ENCODE measurements around the gene TRPM7.
A peak's percentile ranks its signal among the peaks of the same experiment; 100 is the strongest.
"Not testable (repeated sequence)": the region's sequence is repeated elsewhere in the genome, so short reads cannot be mapped to it uniquely, and the experiment has no call there.

The TRPM7 gene

GRCh38 chr15:50655555-50655954, 31.0 kb downstream of the TRPM7 start:
- no peak for DNase-seq

GRCh38 chr15:50653156-50653743, 33.3 kb downstream of the TRPM7 start:
- DNase-seq = no peak

GRCh38 chr15:50652671-50653070, 33.9 kb downstream of the TRPM7 start:
- no peak for DNase-seq

- no peak for DNase-seq
These were observed 45.3 kb downstream of the TRPM7 start for GRCh38 chr15:50641318-50641717.

- DNase-seq = no peak
These were observed 50.5 kb downstream of the TRPM7 start for GRCh38 chr15:50636146-50636545.

GRCh38 chr15:50633653-50634052, 52.9 kb downstream of the TRPM7 start:
- DNase-seq = no peak

- DNase-seq = no peak
These were observed 58.2 kb downstream of the TRPM7 start for GRCh38 chr15:50628421-50628820.

GRCh38 chr15:50627351-50628055, 59.1 kb downstream of the TRPM7 start:
- DNase-seq = no peak

GRCh38 chr15:50624616-50625168, 61.9 kb downstream of the TRPM7 start:
- DNase-seq = no peak

- peak in 1 of 2 donors; percentile 12 for DNase-seq
These were observed 64.1 kb downstream of the TRPM7 start for GRCh38 chr15:50622361-50622943.

- not testable (repeated sequence) for DNase-seq
These were observed 69.6 kb downstream of the TRPM7 start for GRCh38 chr15:50616960-50617359.

- DNase-seq = not testable (repeated sequence)
These were observed 70.0 kb downstream of the TRPM7 start for GRCh38 chr15:50616554-50616953.

- no peak for DNase-seq
These were observed 73.0 kb downstream of the TRPM7 start for GRCh38 chr15:50613600-50613999.

- no peak for DNase-seq
These were observed 79.5 kb downstream of the TRPM7 start for GRCh38 chr15:50607129-50607528.

- DNase-seq = no peak
These were observed 81.1 kb downstream of the TRPM7 start for GRCh38 chr15:50605462-50605861.

GRCh38 chr15:50602028-50602427, 84.6 kb downstream of the TRPM7 start:
- DNase-seq = not testable (repeated sequence)

GRCh38 chr15:50594311-50594710, 92.3 kb downstream of the TRPM7 start:
- no peak for DNase-seq

GRCh38 chr15:50593761-50594160, 92.8 kb downstream of the TRPM7 start:
- DNase-seq = no peak

GRCh38 chr15:50590288-50590687, 96.3 kb downstream of the TRPM7 start:
- no peak for DNase-seq

GRCh38 chr15:50577492-50577891, 109.1 kb downstream of the TRPM7 start:
- DNase-seq = no peak

- DNase-seq = peak; percentile 42 to 48
These were observed 110.4 kb downstream of the TRPM7 start for GRCh38 chr15:50576166-50576565.

GRCh38 chr15:50573842-50574241, 112.8 kb downstream of the TRPM7 start:
- DNase-seq = peak; percentile 67 to 76

GRCh38 chr15:50563756-50564155, 122.8 kb downstream of the TRPM7 start:
- DNase-seq = no peak
